GM20431 (cell line): ENCODE measurements around the gene HDAC9.

Experiments
- in situ Hi-C: fragments of 300-500 bp; cut with MseI, MboI; formaldehyde crosslinking; loops from one replicate; pipeline ENCODE4 v1.15.0; 2020; ENCODE audit warnings: low sequenced_read_pairs; ENCODE audit not compliant: unreplicated experiment

The HDAC9 gene

DNA sequence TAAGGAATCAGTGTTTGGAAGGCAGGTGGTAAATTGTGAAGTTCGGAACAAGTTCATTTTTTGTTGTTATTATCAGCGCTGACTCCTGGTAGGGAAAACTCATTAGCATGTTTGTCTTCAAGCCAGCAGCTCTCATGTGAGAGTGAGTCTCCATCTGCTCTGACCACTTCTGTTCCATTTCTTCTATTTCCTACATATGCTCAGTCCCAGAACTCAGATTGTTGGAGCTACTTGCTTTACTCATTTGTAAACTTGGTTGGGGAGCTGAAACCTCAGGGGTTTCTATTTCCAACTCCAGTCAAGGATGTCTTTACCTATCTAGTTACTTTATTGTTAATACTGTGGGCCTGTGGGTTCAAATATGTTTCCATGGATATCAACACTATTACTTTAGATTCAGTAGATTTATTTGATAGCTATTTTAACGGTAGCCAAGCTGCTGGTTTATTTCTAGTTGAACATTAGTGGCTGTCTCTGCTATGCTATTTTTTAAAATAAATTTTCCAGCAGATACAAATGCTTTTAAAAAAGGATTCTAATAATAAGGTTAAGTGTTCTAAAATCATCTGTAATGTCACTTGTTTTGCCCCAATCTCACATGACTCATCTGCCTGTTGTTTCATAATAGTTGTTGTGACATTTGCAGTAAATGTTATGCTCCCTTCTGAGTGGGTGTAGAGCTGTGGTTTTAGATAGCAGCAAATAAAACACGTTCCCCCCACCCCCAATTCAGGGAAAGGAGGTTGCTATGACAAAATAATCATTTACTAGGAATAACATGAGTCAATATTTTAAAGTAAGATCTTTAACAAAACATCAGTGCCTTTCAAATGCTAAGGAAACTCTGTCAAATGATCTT lies 143.3 kb downstream of the HDAC9 start:
- in situ Hi-C loops: no loop called here

DNA sequence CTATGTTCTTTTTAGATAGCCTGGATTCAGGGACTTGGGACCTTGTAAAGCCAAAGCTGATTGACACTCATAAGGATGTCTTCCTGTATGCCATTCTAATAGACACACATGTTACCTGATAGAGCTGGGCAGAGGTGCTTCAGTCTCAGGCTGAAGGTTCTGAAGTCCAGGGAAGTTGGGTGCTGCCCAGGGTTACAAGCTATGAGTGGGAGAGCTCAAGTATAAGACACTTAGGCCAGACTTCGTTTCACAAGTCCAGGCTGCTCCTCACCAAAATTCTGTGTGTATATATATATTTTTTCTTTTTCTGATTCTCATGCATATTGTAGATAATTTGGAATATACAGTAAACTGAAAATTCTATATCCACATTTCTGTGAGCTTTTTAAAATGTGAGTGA lies 144.2 kb downstream of the HDAC9 start:
- in situ Hi-C loops: no loop called here

DNA sequence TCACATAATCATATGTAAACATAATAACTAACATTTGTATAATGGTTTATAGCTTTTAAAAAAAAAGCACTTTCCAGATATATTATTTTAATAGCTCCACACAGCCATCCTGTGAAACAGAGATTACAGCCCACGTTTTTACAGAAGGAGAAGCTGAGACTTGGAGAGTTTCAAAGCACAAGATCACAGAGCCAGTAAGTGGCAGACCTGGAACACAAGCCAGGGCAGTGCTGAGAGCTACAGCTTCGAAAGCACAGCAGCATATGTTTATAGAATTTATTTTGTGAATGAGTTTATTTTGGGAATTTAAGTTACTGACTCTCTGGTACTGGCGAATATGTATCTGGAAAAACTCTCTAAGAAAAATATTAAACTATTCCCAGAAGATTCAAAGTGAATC lies 149.4 kb downstream of the HDAC9 start:
- in situ Hi-C loops: no loop called here

DNA sequence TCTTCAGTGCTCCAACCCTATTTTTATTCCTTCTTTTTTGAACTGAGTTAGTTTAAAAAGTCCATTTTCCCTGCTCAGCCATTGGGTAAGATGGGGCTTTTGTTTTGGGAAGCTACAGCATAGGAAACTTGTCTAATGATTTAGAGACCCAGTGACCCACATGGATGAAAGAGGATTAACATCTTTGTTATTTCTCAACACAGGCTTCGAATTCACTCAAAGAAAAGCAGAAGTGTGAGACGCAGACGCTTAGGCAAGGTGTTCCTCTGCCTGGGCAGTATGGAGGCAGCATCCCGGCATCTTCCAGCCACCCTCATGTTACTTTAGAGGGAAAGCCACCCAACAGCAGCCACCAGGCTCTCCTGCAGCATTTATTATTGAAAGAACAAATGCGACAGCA lies 152.0 kb downstream of the HDAC9 start:
- in situ Hi-C loops: no loop called here

DNA sequence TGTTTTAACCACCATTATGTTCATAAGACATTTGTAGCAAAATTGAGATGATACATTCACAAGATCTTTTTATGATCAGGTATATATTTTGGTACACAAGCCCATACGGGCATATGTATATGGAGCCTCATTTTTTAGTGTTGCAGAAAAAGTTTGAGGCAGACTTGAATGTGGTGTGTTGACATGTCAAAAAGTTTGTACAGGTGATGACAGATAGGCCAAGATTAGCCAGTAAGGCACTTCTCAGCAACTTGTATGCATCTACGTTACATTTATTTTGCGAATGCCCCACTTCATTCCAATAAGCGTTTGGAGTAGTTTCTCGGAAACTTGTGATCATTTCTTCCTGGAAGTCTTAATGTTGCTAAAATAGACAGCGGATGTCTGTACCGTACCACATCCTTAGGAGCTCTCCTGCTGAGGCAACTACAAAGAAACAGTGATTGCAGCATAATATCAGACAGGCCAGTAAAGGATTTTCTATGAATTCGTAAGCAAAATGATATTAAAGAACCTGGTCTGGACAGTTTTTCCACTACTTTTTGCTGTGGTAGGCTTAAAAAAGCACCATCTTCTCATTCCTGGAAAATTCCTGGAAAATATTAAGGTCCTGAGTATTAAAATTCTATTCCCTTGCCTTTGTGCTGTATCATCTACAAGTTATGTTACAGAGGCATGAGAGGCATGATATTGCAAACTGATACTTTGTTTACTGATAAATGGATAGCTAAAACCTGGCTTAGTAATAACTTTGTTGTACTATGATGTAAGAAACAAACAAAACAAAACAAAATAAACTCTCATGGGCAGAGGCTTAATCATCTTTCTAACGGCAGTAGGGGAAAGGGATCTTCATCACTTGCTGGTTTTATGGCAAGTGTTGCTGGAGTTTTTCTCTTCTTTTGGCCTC lies 153.6 kb downstream of the HDAC9 start:
- in situ Hi-C loops: no loop called here

DNA sequence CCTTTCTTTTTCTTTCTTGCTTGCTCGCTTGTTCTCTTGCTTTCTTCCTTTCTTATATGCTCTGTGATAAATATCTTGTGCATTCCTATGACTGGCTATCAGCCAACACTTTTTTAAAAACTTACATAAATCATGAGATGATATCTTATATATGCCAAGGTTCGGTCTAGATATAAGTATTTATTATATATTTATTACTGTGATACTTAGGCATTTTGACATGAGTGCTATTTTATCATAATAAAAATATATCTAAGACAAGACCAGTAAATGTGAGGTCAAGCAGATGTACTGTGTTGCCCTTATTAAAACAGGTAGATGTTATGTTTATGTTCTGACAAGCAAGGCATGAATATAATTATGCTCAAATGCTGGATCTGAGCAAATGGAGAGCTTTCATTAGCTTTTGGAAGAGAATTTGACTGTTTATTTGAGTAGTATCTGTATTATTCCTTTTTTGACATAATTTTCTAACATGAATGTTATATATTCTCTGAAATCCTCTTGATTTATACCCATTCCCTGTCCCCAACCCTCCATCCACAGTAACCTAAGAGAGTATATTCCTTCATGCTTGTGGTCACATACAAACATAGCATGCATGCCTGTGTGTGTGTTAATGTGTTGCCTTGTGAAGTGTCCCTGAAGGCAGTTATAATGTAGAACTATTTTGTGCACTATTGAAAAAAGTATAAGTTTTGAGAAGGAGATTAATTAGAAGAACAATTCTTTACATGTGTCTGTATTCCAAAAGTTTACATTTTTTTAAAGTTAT lies 158.0 kb downstream of the HDAC9 start:
- in situ Hi-C loops: no loop called here

DNA sequence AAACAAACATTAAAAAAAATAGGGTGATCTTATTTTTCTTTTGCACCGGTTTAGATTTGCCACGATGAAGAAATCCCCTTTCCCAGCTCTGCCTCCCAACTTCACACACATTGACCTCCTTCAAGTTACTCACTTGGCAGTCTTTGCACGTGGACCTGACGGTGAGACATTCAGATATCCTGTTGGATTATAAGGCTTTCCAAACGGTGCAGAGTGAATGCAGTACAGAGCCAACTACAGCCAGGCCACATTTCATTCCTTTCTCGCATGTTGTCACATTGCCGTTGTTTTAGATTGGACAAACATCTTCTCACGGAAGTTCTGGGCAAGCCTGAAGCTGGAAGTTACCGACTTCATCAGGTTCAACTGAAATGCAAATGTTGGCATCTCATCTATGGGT lies 159.2 kb downstream of the HDAC9 start:
- in situ Hi-C loops: no loop called here

DNA sequence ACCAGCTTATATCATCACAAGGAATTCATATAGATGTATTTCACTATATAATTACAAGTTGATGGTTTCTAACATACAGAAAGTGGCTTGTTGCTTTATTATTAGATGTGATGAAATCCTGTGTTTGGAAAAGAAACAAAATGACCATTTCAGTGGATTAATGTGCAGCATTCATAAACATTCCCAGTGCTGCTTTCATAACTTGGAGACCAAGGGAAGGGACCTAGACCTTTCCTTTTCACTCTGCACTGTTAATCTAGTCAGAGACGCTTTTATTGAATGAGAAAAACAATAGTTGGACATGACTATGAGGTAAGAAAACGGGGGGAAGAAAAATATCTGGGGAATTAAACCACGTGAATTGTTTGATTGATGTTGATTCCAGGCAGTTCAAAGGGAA lies 160.0 kb downstream of the HDAC9 start:
- in situ Hi-C loops: no loop called here

DNA sequence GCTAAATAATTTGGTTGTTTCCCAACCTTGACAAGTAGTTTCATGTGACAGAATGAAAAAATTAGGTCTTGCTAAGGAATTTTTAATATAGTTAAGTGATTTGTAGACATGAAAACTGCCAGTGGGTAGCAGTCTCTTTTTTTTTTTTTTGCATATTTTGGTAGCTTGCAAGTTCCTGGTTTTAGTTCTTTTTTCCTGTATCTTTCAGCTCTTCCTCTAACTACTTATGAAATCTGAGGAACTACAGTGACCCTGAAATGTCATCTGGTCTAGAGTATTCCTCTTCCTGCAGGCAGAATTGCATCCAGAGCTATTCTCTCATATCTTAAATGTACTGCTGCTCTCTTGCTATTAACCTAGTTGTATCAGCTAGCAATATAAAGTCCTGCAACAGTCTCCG lies 160.4 kb downstream of the HDAC9 start:
- in situ Hi-C loops: no loop called here

DNA sequence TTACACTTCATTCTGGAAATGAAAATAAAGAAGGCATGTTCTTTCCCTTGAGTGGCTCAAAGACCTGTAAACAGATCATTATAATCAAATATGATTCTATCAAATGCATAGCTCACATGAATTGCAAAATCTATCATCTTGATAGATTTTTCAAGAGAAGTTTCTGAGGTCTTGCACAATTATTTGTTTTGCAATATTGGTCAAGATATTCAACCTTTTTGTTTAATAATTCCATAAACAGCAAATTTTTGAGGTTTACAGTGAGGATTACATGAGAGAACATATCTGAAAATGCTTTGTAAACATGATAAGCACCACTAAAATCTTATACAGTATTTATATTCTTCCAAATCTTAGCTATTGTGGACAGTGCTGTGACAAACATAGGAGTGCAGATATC lies 160.8 kb downstream of the HDAC9 start:
- in situ Hi-C loops: no loop called here

DNA sequence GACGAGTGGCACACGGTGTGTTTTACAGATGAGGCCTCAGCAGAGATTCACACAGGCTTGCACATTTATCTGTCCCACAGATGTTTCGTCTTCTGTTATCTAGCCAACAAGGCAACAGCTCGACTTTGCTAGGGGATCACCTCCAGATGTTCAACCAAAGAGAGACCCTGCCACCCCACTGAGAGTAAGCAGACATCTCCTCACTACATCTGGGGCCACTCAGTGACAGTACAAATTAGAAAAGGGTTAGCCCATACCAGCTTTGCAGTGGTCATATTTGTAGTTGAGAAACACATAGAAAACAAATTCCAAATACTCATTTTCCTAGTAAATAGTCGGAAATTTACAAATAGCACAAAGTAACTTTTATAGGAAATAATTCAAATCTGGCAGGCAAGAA lies 164.2 kb downstream of the HDAC9 start:
- in situ Hi-C loops: no loop called here

DNA sequence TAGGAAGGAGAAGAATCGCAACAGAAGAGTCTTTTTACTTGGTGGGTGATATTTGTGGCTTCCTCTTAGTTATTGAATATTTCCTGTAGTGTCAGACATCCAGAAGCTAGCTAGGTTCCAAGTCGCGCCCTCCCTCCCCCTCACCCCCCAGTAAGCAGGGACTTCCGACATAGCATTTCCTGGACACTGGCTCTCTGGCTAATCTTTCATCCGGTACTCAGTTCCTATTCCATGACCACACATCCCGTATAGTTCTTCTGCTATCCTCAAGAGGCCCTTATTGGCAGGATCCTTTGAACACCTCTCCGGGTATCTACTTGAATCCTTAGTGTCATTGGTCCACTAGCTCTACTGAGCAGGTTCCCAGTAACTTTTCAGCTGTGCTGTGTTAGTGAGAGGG lies 167.8 kb downstream of the HDAC9 start:
- in situ Hi-C loops: no loop called here

DNA sequence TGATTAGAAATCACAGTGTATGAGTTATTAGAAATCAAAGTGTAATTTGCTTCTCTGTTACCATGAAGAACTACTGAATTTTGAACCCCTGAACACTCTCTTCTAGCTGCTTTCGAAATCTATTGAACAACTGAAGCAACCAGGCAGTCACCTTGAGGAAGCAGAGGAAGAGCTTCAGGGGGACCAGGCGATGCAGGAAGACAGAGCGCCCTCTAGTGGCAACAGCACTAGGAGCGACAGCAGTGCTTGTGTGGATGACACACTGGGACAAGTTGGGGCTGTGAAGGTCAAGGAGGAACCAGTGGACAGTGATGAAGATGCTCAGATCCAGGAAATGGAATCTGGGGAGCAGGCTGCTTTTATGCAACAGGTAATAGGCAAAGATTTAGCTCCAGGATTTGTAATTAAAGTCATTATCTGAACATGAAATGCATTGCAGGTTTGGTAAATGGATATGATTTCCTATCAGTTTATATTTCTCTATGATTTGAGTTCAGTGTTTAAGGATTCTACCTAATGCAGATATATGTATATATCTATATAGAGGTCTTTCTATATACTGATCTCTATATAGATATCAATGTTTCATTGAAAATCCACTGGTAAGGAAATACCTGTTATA lies 170.7 kb downstream of the HDAC9 start:
- in situ Hi-C loops: no loop called here

DNA sequence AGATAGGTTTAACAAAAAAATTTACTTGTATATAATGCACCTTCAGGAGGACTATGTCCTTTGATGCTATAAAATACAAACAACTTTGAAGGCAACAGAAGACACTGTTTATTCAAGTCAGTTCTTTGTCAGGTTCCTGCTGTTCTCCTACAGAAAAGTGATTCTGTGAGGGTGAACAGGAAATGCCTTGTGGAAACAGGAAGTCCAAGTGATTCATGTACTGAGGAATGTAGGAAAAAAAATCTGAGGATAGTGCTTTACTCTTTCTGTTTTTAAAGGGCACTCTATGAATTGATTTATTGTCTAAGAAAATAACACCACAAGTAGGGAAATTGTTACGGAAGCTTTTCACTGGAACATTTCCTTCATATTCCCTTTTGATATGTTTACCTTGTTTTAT lies 171.9 kb downstream of the HDAC9 start:
- in situ Hi-C loops: no loop called here

DNA sequence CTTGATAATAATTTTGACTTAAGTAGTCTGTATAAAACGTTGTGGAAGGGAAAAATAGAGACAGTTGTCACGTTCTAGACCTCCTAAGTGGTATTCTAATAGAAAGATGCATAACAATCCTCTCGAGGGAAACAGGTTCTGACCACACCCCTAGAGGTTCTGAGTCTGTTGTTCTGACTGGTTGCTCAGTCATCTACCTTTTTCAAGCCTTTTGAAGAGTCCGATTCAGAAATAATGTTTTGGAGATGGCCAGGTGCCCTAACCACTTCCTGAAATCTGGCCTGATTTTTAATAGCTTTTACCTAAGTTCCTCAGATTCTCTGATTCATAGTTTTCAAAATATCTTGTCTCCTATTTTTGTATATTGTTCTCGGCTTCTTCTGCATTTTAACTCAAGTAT lies 175.6 kb downstream of the HDAC9 start:
- in situ Hi-C loops: no loop called here

DNA sequence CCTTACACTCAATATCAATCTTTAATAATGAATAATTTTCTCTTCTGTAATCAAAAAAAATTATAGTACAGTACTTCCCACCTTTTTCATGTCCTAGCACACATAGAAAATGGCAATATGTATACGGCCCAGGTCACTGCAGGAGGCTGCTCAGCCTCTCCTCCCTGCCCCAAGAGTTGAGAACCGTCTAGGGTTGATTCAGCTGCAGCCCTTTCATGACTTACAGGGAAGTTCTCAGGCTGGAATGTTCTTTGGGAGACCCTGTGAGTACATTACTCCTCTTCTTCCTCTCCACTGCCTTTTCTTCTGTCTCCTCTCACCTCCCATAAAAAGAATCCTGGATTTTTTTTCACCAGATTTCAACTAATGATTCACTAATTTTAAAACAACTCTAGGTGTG lies 180.0 kb downstream of the HDAC9 start:
- in situ Hi-C loops: no loop called here

DNA sequence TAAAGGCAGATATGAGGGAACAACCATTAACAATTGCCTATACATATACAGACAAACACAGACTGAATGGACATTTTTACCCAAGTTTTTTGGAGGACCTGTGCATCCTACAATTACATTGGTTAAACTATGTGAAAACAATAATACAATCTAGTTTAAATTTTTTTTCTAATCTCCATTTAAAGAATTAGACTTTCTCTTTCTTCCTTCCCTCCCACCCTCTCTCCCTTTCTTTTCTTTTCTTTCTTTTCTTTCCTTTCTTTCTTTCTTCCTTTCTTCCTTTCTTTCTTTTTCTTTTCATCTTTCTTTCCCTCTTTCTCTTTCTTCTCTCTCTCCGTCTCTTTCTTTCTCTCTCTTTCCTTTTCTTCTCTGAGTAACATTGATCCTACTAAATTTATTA lies 183.7 kb downstream of the HDAC9 start:
- in situ Hi-C loops: no loop called here

DNA sequence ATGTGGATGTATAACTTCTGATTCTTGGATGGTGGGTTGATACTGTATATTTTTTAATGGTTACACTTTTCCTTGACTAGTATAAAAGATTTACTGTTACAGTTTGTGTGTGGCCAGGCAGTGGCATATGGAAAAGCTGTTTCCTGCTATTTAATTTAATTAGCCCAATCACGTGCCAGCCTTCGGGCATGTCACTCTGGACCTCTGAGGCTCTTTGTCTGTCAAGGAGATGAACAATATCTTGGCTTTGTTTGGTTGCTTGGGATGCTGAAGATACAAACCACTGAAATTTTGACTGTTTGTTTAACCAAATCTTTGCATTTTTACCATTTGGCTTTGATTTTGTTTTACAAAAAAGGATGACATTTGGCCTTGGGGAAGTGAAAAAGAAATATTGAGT lies 185.0 kb downstream of the HDAC9 start:
- in situ Hi-C loops: no loop called here

DNA sequence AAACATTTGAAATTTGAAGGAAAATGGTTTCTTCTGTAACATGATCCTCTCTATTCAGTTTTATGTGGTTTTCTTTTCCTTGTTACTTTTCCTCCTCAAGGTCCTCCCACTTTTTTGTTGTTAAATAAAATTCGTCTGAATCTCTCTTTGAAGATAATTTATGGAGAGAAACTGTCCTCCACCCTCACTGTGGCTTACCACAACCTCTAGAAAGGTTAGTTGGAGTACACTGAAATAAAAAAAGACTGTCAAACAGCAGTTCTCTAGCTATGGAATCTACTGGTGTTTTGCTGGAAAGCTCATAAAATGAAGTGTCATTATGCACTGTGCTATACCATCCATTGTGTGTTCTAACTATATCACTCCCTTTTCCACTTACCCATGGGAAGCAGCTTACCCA lies 189.4 kb downstream of the HDAC9 start:
- in situ Hi-C loops: no loop called here

DNA sequence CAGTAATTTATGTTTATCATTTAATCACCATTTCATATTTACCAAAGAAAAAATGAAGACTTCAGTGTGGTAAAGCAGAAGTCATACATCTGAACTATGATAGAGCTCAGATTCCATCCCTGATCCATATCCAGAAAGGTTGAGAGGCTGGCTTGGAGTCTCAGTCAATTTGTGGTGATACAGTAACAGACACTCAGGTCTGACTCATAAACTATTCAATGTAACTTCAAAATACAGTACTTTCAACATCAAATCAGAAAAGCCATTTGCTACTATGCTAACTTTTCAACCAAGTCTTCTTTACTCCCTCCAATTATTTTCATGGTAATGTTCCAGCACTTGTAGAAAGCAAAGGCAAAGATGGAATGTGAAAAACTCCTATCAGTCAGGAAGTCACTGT lies 190.4 kb downstream of the HDAC9 start:
- in situ Hi-C loops: no loop called here
